NCI-H774 (cell line): ENCODE results near the gene LMX1A.

Source experiments
- DNase-seq: peaks from one replicate; lab custom pipeline; 2025; lab: John Stamatoyannopoulos, UW

The LMX1A gene

GRCh38 chr1:165265196-165265838 lies 91.2 kb downstream of the LMX1A start:
- DNase-seq = no peak

- no peak for DNase-seq
These were observed 96.6 kb downstream of the LMX1A start for GRCh38 chr1:165259706-165260428.

GRCh38 chr1:165259236-165259635 lies 97.3 kb downstream of the LMX1A start:
- peak; percentile 81 for DNase-seq

GRCh38 chr1:165257969-165258459 lies 98.5 kb downstream of the LMX1A start:
- DNase-seq = peak; percentile 88

DNA sequence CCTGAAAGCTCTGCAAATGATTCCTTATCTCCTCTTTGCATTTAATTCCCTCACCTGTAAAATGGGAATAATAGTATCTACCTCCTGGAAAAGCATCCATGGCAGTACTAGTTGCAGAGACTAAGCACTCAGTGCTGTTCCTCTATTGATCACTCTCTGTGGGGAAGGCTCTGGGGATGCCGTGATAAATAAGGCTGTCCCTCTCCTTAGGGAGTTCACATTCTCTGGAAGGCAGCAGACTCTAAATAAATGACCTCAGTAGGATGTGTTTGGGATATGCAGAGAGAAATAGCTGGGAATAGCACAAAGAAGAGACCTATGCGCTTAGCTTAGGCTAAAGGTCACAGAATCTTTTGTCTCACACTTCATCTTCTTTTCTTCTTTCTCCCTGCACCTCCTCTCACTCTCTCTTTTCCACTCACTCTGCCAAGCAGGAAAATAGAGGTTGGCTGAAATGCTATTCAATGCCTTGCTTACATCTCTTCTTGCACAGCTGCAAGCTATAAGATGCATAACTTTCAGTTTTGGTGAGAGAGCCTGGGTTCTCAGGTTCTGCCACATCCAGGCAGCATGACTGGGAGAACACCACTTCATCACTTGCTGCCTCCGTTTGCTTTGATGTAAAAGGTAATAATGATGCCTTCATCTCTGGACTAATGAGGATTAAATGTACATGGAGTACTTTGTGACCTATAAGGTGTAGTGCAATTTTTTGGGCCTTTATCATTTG lies 101.5 kb downstream of the LMX1A start:
- no peak for DNase-seq

GRCh38 chr1:165254376-165254775 lies 102.1 kb downstream of the LMX1A start:
- DNase-seq = no peak

GRCh38 chr1:165253818-165254254 lies 102.7 kb downstream of the LMX1A start:
- no peak for DNase-seq

GRCh38 chr1:165248969-165249571 lies 107.4 kb downstream of the LMX1A start:
- DNase-seq = no peak

DNA sequence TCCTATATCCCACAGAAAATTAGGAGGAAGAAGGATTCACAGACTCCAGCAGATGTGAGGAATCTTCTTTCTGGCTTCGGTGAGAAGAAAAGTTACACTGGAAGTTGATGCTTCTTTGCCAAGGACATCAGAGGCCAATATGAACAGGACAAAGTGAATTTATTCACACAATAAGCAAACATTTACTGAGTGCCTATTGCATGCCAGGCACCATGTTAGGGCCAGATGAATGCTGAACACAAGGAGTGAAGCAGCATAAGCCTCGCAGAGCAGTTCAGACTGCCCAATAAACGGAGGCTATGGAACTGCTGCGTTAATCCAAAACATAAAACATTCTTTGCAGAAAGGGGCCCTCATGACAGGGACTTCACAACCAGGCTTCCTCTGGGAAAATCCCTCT lies 114.6 kb downstream of the LMX1A start:
- no peak for DNase-seq

DNA sequence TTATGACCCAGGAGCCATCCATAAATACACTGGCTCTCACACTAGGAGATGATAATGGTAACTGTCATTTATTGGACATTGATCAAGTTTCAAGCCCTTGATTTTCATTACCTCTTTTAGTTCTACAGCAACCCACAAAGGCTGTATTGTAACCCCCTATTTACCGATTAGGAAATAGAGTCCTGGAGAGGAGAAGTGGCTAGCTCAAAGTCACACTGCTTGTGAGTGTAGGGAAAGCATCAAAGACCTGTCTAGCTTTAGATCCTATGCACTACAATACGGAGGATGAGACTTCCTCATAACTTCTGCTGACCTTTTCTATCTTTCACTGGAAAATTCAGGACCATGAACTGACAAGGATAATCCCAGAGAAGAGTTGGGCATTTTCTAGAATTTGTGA lies 115.2 kb downstream of the LMX1A start:
- no peak for DNase-seq

DNA sequence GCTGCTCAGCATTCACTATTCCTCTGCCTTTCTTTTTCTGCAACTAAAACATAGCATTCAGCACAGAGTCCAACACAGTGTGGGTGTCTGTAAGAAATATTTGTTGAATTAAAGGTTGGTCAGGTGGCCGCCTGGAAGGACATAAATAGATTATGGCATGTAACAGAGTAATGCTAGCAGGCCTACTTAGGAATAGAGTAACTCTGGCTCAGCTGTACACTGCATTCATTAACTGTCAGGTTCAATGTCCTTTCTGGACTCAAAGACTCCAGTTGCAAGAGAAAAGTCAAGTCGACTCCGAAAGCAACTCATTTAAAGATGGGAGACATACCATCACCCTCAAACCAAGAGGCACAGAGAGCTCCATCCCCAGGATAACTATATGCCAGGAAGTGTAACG lies 116.0 kb downstream of the LMX1A start:
- no peak for DNase-seq

DNA sequence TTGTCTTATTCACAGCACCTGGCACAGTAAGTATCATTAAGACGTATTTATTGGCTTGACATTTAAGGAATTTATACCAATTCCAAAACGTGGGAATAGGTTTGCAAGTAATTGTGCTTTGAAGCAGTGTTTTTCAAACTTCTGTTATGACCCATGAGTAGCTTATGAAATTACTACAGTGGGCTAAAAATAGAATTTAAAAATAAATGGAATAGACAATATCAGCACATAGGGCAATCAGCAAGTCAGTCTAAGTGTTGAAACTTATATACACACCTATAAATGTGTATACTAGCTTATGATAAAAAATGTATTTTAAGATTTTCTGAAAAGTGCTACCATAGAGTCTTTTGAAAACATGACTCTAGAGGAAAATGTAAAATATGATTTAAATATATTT lies 116.6 kb downstream of the LMX1A start:
- no peak for DNase-seq

DNA sequence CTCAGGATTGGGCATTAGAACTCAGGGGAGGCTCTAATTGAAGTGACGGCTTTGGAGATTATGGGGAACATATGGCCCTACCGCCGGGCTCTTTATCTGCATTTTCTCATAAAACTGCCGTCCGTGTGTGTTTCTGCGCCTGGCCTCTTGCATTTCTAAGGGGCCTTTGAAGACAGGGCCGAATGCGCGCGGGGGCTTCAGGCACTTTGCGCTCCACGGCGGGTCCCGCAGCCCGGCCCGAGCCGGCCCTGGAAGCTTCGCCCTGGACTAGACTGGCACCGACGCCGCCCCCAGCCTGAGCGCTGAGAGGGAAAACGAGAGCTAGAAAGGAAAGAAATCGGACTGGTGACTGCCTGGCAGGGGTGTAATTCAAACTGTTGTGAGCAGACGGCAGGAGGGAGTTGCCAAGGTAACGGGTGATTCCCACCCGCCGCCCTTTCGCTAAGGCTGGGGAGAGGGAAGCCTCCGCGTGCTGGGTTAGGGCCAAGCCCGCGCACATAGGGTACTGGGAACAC lies 120.7 kb downstream of the LMX1A start:
- peak; percentile 67 for DNase-seq

DNA sequence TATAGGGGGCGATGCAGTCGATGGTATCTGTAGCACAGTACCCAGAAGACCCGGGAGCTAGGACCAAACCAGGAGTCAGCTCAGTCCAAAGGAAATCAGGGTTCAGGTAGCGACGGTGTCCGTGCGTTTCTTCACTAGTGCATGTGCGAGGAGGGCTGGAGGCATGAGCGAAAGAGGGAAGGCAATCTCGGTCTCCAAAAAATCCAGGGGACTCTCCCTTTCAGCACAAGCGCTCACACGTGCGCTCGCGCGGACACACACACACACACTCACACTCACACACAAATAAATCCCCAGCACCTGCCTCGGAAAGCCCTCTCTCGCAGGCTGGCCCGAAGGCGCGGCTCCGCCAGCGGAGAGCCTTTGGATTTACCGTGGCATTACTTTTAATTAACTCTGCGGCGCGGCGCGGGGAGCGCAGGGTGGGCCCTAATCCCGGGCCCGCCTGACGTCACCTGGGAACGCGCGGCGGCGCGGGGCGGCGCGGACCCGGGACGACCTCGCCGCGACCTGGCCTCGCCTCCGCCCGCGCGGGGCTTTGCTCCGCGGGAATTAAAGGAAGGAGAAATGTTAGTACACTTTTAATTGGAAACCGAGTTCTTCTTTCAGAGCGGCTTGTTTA lies 121.2 kb downstream of the LMX1A start:
- peak; percentile 53 for DNase-seq

- no peak for DNase-seq
These were observed 122.4 kb downstream of the LMX1A start for GRCh38 chr1:165234149-165234548.

- DNase-seq = no peak
These were observed 127.8 kb downstream of the LMX1A start for GRCh38 chr1:165228676-165229075.

- no peak for DNase-seq
These were observed 128.3 kb downstream of the LMX1A start for GRCh38 chr1:165228111-165228655.

- no peak for DNase-seq
These were observed 130.2 kb downstream of the LMX1A start for GRCh38 chr1:165226326-165226725.

DNA sequence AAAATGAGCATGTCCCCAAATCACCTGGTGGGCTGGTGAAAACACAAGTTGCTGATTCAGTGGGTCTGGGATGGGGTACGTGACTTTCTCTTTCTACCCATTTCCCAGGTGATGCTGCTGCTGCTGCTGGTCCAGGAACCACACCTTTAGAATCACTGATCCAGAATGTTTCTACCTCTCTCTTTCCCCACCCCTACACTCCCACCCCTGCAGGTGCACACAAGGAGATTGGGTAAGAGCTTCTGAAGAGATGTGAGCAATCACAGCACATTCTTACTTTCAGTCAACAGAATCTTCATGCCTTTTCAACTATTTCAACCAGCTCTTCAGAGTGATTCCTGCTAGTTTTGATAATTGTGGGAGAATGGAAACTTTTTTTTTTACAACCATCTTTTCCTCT lies 130.9 kb downstream of the LMX1A start:
- DNase-seq = no peak

DNA sequence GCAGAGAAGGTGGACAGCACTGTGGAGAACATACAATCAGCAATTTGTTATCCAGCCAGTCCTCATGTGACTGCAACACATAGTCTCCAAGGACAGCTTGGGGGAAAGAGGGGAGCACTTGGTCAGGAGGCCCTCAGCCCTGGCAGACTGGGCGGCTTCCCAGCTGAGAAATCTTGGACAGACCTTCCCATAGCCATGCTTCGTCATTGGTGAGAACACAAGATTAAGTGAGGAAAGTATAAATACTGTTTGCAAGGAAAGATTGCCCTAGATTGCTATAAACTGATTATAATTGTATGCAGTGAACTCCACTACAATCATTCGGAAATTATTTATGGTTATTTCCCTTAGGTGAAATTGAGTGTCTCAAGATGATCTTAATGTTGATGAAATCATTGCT lies 131.5 kb downstream of the LMX1A start:
- DNase-seq = no peak

DNA sequence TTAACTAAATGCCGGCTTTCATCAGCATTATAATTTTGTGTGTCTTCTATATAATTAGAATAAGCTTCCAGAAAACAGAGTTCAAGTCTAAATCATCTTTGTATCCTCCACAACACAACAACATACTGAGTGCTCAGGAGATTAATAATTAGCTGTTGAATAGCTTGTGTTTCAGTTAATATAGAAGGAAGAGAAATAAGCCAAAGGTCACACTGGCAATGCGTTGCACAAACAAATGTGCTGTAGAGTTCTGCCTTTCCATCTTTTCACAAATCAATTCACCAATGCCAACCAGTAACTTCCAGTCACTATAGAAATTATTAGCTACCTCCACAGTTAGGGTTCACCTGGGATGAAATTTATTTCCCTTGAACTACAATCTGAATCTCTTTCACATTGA lies 132.0 kb downstream of the LMX1A start:
- DNase-seq = no peak

DNA sequence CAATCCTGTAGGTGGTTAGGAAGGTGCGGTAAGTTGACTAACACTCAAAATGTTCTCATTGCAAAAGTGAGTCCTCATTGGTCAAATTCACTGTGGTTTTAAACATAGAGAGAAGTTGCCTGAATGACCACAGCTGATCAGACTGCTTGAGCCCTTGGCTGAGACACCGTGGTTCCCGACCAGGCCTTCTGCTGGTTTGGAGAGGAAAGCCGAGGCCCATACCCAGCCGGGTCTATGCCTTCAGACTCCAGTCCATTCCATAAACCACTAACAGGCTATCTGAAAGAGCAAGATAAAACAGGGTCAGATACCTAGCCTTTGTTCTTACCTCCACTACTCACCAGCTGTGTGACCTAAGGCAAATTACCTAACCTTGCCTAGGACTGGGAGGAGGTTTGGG lies 133.9 kb downstream of the LMX1A start:
- DNase-seq = no peak
